HL-60 (cell line): ENCODE data around the gene PRDX1.

Experiments used
- CTCF ChIP-seq: IDR thresholded peaks from one replicate; pipeline ENCODE4 v1.5.1; 2011; ENCODE audit warnings: low read length, control low read depth, inconsistent platforms; ENCODE audit not compliant: insufficient read depth
- REST ChIP-seq: IDR thresholded peaks from 2 replicates; pipeline ENCODE4 v1.6.1; 2012; ENCODE audit warnings: low read depth; ENCODE audit not compliant: insufficient replicate concordance

- TF ChIP-seq CTCF (no peak), REST (no peak)
Observed at GRCh38 chr1:45567911-45568310, 46.2 kb upstream of the PRDX1 start.
